Glutamatergic neuron (in vitro differentiated cells): Measurements from ENCODE around the gene ATR. TPM values are rescaled to one million over a fixed set of nuclear protein-coding genes. Genes with fewer than 3 reads are reported as not detected.

Experiments
- DNase-seq: peaks from one replicate; pipeline ENCODE4 v3.0.0; 2022
- H3K27ac Mint-ChIP-seq: one replicate; pipeline ENCODE4 v1.8.0; 2020; ENCODE audit warnings: mild to moderate bottlenecking, mixed read lengths, inconsistent platforms; ENCODE audit not compliant: unreplicated experiment
- H3K27me3 Mint-ChIP-seq: one replicate; pipeline ENCODE4 v1.8.0; 2020; ENCODE audit warnings: mild to moderate bottlenecking, moderate library complexity, mixed read lengths, inconsistent platforms; ENCODE audit not compliant: unreplicated experiment
- H3K36me3 Mint-ChIP-seq: one replicate; pipeline ENCODE4 v1.8.0; 2020; ENCODE audit warnings: mild to moderate bottlenecking, mixed read lengths, inconsistent platforms; ENCODE audit not compliant: unreplicated experiment
- H3K4me1 Mint-ChIP-seq: one replicate; pipeline ENCODE4 v1.8.0; 2020; ENCODE audit warnings: mild to moderate bottlenecking, low read depth, mixed read lengths, inconsistent platforms; ENCODE audit not compliant: unreplicated experiment
- H3K4me3 Mint-ChIP-seq: one replicate; pipeline ENCODE4 v1.8.0; 2020; ENCODE audit warnings: mild to moderate bottlenecking, mixed read lengths, inconsistent platforms; ENCODE audit not compliant: unreplicated experiment
- H3K9me3 Mint-ChIP-seq: one replicate; pipeline ENCODE4 v1.8.0; 2020; ENCODE audit warnings: mild to moderate bottlenecking, moderate library complexity, mixed read lengths, inconsistent platforms; ENCODE audit not compliant: unreplicated experiment
- total RNA-seq: library from RNA; stranded (reverse); fragmentation: NEBNext Ultra II Directional; extraction: Animal tissue kit (Norgen Biotek cat#: 25700); gene quantifications from one replicate; pipeline ENCODE4 v1.2.1, GENCODE V29; 2021; ENCODE audit not compliant: unreplicated experiment
- TF ChIP-seq, protein P1 (sequence below): fragments of 200-600 bp; sonication (generic); IDR thresholded peaks from one replicate; pipeline ENCODE4 v1.5.0; 2021; ENCODE audit not compliant: partially characterized antibody, unreplicated experiment

The ATR gene
- total RNA-seq, 1 donor from 2014 or later: 18.3 TPM

DNA sequence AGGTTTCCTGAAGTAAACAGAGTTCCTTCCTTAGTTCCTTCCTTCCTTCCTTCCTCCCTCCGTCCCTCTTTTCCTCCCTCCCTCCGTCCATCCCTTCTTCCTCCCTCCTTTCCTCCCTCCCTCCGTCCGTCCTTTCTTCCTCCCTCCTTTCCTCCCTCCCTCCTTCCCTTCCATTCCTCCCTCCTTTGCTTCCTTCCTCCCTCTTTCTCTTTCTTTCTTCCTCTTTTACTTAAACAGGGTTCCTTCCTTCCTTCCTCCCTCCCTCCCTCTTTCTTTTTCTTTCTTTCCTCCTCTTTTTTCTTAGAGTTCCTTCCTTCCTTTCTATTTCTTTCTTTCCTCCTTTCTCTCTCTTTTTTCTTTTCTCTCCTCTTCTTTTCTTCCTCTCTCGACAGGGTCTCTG, 35.2 kb downstream of the ATR start:
- H3K4me1 Mint-ChIP-seq: no peaks in the 10 kb centered on the region
- H3K27me3 Mint-ChIP-seq: no peaks in the 10 kb centered on the region
- TF ChIP-seq, protein P1, sequence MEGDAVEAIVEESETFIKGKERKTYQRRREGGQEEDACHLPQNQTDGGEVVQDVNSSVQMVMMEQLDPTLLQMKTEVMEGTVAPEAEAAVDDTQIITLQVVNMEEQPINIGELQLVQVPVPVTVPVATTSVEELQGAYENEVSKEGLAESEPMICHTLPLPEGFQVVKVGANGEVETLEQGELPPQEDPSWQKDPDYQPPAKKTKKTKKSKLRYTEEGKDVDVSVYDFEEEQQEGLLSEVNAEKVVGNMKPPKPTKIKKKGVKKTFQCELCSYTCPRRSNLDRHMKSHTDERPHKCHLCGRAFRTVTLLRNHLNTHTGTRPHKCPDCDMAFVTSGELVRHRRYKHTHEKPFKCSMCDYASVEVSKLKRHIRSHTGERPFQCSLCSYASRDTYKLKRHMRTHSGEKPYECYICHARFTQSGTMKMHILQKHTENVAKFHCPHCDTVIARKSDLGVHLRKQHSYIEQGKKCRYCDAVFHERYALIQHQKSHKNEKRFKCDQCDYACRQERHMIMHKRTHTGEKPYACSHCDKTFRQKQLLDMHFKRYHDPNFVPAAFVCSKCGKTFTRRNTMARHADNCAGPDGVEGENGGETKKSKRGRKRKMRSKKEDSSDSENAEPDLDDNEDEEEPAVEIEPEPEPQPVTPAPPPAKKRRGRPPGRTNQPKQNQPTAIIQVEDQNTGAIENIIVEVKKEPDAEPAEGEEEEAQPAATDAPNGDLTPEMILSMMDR: no peak
- no peak for DNase-seq
- H3K9me3 Mint-ChIP-seq: no peaks in the 10 kb centered on the region
- H3K4me3 Mint-ChIP-seq: no peak overlapping the region
- H3K36me3 Mint-ChIP-seq: no peaks in the 10 kb centered on the region
- no peak overlapping the region for H3K27ac Mint-ChIP-seq

DNA sequence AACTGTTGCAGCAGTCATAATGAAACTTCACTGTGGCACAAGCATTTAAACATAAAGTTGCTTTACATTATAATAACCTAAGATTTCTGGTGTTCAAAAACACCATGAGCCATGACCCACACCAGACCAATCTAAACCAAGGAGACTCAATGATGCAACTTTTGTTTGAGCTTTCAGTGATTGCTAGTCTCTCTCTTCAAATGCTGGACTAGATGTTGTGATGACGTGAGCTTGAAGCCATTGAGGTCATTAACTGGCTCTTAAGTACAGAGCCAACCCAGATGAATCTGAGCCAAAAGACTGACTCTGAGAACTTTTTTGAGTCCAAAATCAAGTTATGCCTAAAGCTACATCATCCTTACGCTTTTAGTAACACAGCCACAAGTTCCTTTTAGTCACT, 36.5 kb downstream of the ATR start:
- H3K9me3 Mint-ChIP-seq: no peaks in the 10 kb centered on the region
- TF ChIP-seq, protein P1: no peak
- no peak overlapping the region for H3K27ac Mint-ChIP-seq

DNA sequence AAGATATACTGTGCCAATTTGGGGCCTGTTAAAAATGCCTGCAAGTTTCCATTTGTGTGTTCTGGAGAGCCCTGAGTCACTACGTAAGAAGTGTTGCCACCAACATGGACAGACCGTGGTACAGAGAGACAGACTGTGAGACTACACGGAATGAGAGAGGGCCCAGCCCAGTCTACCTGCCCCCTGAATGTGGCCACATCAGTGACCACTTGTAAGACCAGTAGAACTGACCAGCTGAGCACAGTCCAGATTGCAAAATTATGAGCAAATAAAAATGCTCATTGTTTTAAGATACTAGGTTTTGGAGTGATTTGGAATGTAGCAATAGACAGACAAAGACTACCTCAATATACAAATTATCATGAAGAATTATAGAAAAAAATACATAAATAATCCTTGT, 42.0 kb downstream of the ATR start:
- Mint-ChIP-seq H3K4me3 (no peak overlapping the region), H3K27ac (no peak overlapping the region), H3K36me3 (no peaks in the 10 kb centered on the region), H3K27me3 (no peaks in the 10 kb centered on the region), H3K4me1 (no peaks in the 10 kb centered on the region), H3K9me3 (no peaks in the 10 kb centered on the region)
- TF ChIP-seq, protein P1: no peak
- DNase-seq: no peak

More for the DNA sequence above, 36.5 kb downstream of the ATR start:
- Mint-ChIP-seq H3K27me3 (no peaks in the 10 kb centered on the region), H3K4me1 (no peaks in the 10 kb centered on the region), H3K36me3 (no peaks in the 10 kb centered on the region), H3K4me3 (no peak overlapping the region)
- no peak for DNase-seq

DNA sequence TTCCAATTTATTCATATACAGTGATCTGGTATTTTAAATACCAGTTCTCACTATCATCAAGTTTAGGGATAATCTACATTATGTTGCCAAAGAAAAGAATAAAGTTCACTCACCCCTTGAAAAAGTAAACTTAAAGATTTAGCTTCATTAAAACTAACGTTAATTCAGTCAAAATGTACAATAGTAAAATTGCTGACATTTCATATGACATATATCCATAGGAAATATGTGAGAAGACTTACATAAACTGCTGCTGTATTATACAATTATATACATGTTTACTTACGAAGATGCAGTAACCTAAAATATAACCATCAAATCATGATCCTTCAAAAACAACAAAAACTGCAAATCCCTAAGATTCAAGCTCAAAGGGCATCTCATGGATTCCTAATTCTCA, 44.0 kb downstream of the ATR start:
- Mint-ChIP-seq H3K27me3 (no peaks in the 10 kb centered on the region), H3K4me3 (no peak overlapping the region), H3K9me3 (no peaks in the 10 kb centered on the region), H3K36me3 (no peaks in the 10 kb centered on the region), H3K4me1 (no peaks in the 10 kb centered on the region), H3K27ac (no peak overlapping the region)
- TF ChIP-seq, protein P1: no peak
- no peak for DNase-seq

DNA sequence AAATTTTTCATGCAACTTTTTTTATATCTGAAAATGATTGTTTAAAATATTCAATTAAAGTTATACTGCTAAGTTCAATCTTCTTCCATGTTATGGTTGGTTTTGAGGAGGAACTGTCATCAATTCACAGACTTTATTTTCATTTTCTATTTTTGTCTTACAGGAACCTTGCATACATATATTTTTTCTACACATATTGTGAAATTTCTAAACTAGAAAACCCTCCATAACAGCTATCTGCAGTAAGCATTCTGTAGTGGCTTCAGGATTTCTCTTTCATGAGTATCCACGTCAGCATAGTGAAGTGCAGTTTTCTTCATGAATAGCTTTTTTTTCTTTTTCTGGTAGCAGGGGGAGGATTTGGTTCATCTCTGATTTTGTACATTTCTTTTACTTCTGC, 48.2 kb downstream of the ATR start:
- no peak for DNase-seq
- Mint-ChIP-seq H3K4me3 (no peak overlapping the region), H3K36me3 (no peaks in the 10 kb centered on the region), H3K27ac (no peak overlapping the region), H3K27me3 (no peaks in the 10 kb centered on the region), H3K4me1 (no peaks in the 10 kb centered on the region), H3K9me3 (no peaks in the 10 kb centered on the region)
- TF ChIP-seq, protein P1: no peak
